Neuronal stem cell (in vitro differentiated cells): ENCODE measurements around the gene ZDHHC16.
A peak's percentile ranks its signal among the peaks of the same experiment; 100 is the strongest.
"Not testable (repeated sequence)": the region's sequence is repeated elsewhere in the genome, so short reads cannot be mapped to it uniquely, and the experiment has no call there.

Source experiments
- DNase-seq: peaks from one replicate; pipeline ENCODE4 v3.0.0-alpha.2; 2013; ENCODE audit warnings: low spot score
- H2AFZ ChIP-seq: one replicate; pipeline ENCODE4 v1.6.1; 2013; ENCODE audit warnings: mild to moderate bottlenecking, low read length, inconsistent platforms
- H2AK5ac ChIP-seq: 2 replicates; pipeline ENCODE4 v1.6.1; 2013; ENCODE audit warnings: low read depth, mild to moderate bottlenecking, inconsistent platforms, low read length, moderate library complexity, mixed read lengths
- H2BK120ac ChIP-seq: 2 replicates; pipeline ENCODE4 v1.6.1; 2013; ENCODE audit warnings: low read depth, mild to moderate bottlenecking, inconsistent platforms, low read length, moderate library complexity, mixed read lengths
- H2BK12ac ChIP-seq: one replicate; pipeline ENCODE4 v1.6.1; 2013; ENCODE audit warnings: low read length, inconsistent platforms
- H2BK15ac ChIP-seq: 2 replicates; pipeline ENCODE4 v1.6.1; 2013; ENCODE audit warnings: mild to moderate bottlenecking, low read length, inconsistent platforms, mixed read lengths
- H2BK5ac ChIP-seq: one replicate; pipeline ENCODE4 v1.6.1; 2013; ENCODE audit warnings: inconsistent platforms, mild to moderate bottlenecking, low read length, moderate library complexity
- H3K14ac ChIP-seq: one replicate; pipeline ENCODE4 v1.6.1; 2013; ENCODE audit warnings: low read length, inconsistent platforms
- H3K18ac ChIP-seq: 2 replicates; pipeline ENCODE4 v1.6.1; 2013; ENCODE audit warnings: low read length, inconsistent platforms
- H3K23ac ChIP-seq: 2 replicates; pipeline ENCODE4 v1.6.1; 2013; ENCODE audit warnings: low read depth, mild to moderate bottlenecking, mixed read lengths, low read length, inconsistent platforms; ENCODE audit not compliant: poor library complexity
- H3K27ac ChIP-seq: replicated peaks from 3 replicates; pipeline ENCODE4 v1.5.1; 2013; ENCODE audit warnings: low read length, inconsistent platforms
- H3K27me3 ChIP-seq, 3 experiments: 2 replicates each; pipeline ENCODE4 v1.6.1; 2013; ENCODE audit warnings: low read length in 3 of 3, mild to moderate bottlenecking in 2 of 3, inconsistent platforms in 1 of 3, low read depth in 1 of 3, mixed read lengths in 1 of 3, moderate library complexity in 1 of 3; ENCODE audit not compliant: control insufficient read depth in 3 of 3, insufficient read depth in 3 of 3
- H3K36me3 ChIP-seq, 2 donors: replicated peaks in 1 of 2; 2 replicates each; pipeline ENCODE4 v1.6.1; 2013; ENCODE audit warnings: low read length in 2 of 2; ENCODE audit not compliant: control insufficient read depth in 2 of 2, insufficient read depth in 2 of 2
- H3K4ac ChIP-seq: 2 replicates; pipeline ENCODE4 v1.6.1; 2013; ENCODE audit warnings: inconsistent platforms, mild to moderate bottlenecking, low read length, moderate library complexity
- H3K4me1 ChIP-seq, 2 donors: 1 replicate in 1 of 2; 2 replicates in 1 of 2; pipeline ENCODE4 v1.6.1; 2013; ENCODE audit warnings: low read length in 2 of 2, low read depth in 1 of 2; ENCODE audit not compliant: control insufficient read depth in 2 of 2, insufficient read depth in 1 of 2
- H3K4me2 ChIP-seq: one replicate; pipeline ENCODE4 v1.6.1; 2013; ENCODE audit warnings: mild to moderate bottlenecking, low read length, inconsistent platforms; ENCODE audit not compliant: insufficient read depth, poor library complexity, severe bottlenecking
- H3K4me3 ChIP-seq, 2 donors: 2 replicates each; pipeline ENCODE4 v1.5.1; 2013; ENCODE audit warnings: low read length in 2 of 2, mild to moderate bottlenecking in 2 of 2, inconsistent platforms in 1 of 2, moderate library complexity in 1 of 2
- H3K79me1 ChIP-seq: one replicate; pipeline ENCODE4 v1.6.1; 2013; ENCODE audit warnings: low read depth, mild to moderate bottlenecking, inconsistent platforms, low read length, moderate library complexity
- H3K9ac ChIP-seq: one replicate; pipeline ENCODE4 v1.6.1; 2013; ENCODE audit warnings: mild to moderate bottlenecking, low read depth, low read length, inconsistent platforms; ENCODE audit not compliant: poor library complexity
- H3K9me3 ChIP-seq, 2 donors: replicated peaks in 1 of 2; 2 replicates each; pipeline versions ENCODE3 to v1.6.1; 2013; ENCODE audit warnings: low read length in 2 of 2, mild to moderate bottlenecking in 2 of 2, inconsistent platforms in 1 of 2, low read depth in 1 of 2, mixed read lengths in 1 of 2, moderate library complexity in 1 of 2; ENCODE audit not compliant: control insufficient read depth in 2 of 2, insufficient read depth in 1 of 2
- H4K8ac ChIP-seq: one replicate; pipeline ENCODE4 v1.6.1; 2013; ENCODE audit warnings: low read depth, mild to moderate bottlenecking, inconsistent platforms, low read length, moderate library complexity
- H4K91ac ChIP-seq: one replicate; pipeline ENCODE4 v1.6.1; 2013; ENCODE audit warnings: low read length, low read depth, mild to moderate bottlenecking, inconsistent platforms; ENCODE audit not compliant: poor library complexity
- WGBS, 2 donors: extraction: QIAGEN DNeasy Blood & Tissue Kit; methylation state at CpG; one replicate each; pipeline ENCODE4 v1.1.7; 2013; ENCODE audit warnings: missing lambda C conversion rate in 2 of 2, mixed read lengths in 1 of 2; ENCODE audit not compliant: insufficient read length in 2 of 2, insufficient replicate concordance in 1 of 2; ENCODE audit errors: extremely low coverage in 2 of 2; 5-methylcytosine and 5-hydroxymethylcytosine counted together

Gene ZDHHC16

DNA sequence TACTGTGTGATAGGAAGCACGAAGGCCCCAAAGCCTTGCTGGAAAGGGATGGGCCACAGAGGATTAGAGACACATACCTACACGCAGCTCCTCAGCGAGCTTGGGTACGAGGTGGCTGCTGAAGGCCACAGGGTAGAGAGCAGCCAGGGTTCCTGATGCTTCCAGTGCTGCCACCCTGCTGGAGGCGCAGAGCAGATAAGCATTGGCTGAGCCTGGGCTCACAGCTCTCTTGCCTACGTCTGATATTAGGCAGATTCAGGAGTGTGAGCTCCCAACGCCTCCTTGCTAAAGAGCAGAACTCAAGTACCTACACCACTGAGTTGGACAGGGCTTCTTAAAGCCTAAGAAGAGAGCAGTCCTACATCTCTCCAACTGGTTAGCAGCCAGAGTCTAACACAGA, 20.0 kb downstream of the ZDHHC16 start:
- no peak overlapping the region for H3K14ac ChIP-seq
- no peak overlapping the region for H3K4ac ChIP-seq
- H2BK12ac ChIP-seq, result no peak overlapping the region
- no peak overlapping the region for H2AFZ ChIP-seq
- no peak overlapping the region for H4K8ac ChIP-seq
- H3K4me1 ChIP-seq, result no peaks in the 10 kb centered on the region
- H3K9me3 ChIP-seq, result no peaks in the 10 kb centered on the region
- H2BK15ac ChIP-seq, result no peak overlapping the region
- no peak for DNase-seq
- H3K27ac ChIP-seq, result no peak overlapping the region
- no peak overlapping the region for H2BK120ac ChIP-seq
- peak overlapping the region; percentile 43 for H3K23ac ChIP-seq
- WGBS, 2 donors, result no CpG with 5 or more reads among the region's 7 CpGs
- peaks cover 68 to 99% of the 10 kb centered on the region in 2 donors for H3K36me3 ChIP-seq
- no peak overlapping the region for H3K4me2 ChIP-seq
- H2AK5ac ChIP-seq, result no peak overlapping the region
- H3K9ac ChIP-seq, result no peak overlapping the region
- no peaks in the 10 kb centered on the region for H3K79me1 ChIP-seq
- H4K91ac ChIP-seq, result no peak overlapping the region
- H3K4me3 ChIP-seq, result no peak overlapping the region
- no peak overlapping the region for H3K18ac ChIP-seq
- H2BK5ac ChIP-seq, result no peak overlapping the region
- no peaks in the 10 kb centered on the region for H3K27me3 ChIP-seq

DNA sequence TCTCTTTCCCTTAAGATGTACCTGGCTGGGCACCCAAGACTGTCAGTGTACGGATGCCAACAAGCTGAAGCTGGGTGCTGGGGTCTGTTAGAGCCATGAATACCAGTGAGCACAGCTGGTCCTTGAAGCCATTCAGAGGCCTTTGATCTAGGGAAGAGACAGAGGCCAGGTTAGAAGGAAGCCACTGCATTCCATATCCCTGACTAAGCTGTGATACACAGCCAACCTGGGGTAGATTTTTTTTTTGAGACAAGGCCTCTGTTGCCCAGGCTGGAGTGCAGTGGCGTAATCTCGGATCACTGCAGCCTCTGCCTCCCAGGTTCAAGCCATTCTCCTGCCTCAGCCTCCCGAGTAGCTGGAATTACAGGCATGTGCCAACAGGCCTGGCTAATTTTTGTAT, 20.8 kb downstream of the ZDHHC16 start:
- Histone ChIP-seq H3K4me1 (no peaks in the 10 kb centered on the region), H3K9ac (no peak overlapping the region), H4K91ac (no peak overlapping the region), H3K36me3 (peaks cover 60 to 99% of the 10 kb centered on the region in 2 donors), H3K79me1 (no peaks in the 10 kb centered on the region), H3K27ac (no peak overlapping the region), H3K18ac (no peak overlapping the region), H3K9me3 (no peaks in the 10 kb centered on the region), H2BK15ac (no peak overlapping the region), H3K4me3 (no peak overlapping the region), H2AK5ac (no peak overlapping the region), H2AFZ (no peak overlapping the region), H3K4me2 (no peak overlapping the region), H4K8ac (no peak overlapping the region), H3K4ac (no peak overlapping the region), H2BK12ac (no peak overlapping the region), H2BK120ac (no peak overlapping the region), H3K23ac (no peak overlapping the region), H2BK5ac (no peak overlapping the region), H3K27me3 (no peaks in the 10 kb centered on the region), H3K14ac (no peak overlapping the region)
- DNase-seq, result no peak
- no CpG with 5 or more reads among the region's 4 CpGs for WGBS, 2 donors

DNA sequence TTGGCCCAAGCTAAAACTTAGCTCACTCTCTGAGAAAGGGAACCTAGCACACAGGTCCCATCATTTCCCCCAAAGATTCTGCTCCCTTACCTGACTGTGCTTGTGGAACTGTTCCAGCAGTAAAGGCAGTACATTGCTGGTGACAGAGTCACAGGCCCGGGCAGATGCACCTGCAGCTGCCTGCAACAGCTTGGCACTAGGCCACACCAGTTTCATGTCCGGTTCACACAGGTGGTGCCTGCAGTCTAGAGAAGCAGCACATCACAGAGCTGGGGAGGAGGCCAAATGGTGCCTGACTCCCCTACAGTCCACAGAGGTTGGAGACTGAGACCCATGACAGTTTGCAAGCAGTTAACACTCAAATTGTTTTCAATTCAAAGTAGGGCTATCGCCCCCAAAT, 22.2 kb downstream of the ZDHHC16 start:
- no peak for DNase-seq
- Histone ChIP-seq H3K79me1 (no peaks in the 10 kb centered on the region), H3K23ac (peak overlapping the region; percentile 62), H3K14ac (no peak overlapping the region), H2BK12ac (no peak overlapping the region), H2BK15ac (no peak overlapping the region), H3K9ac (no peak overlapping the region), H2BK5ac (no peak overlapping the region), H3K27me3 (no peaks in the 10 kb centered on the region), H3K9me3 (no peaks in the 10 kb centered on the region), H4K91ac (no peak overlapping the region), H3K27ac (no peak overlapping the region), H3K4me3 (no peak overlapping the region), H4K8ac (no peak overlapping the region), H3K36me3 (peaks cover 53 to 98% of the 10 kb centered on the region in 2 donors), H2AFZ (no peak overlapping the region), H3K4me2 (no peak overlapping the region), H2AK5ac (no peak overlapping the region), H3K18ac (no peak overlapping the region), H2BK120ac (no peak overlapping the region), H3K4me1 (no peaks in the 10 kb centered on the region), H3K4ac (no peak overlapping the region)
- WGBS, 2 donors, result no CpG with 5 or more reads among the region's 3 CpGs

DNA sequence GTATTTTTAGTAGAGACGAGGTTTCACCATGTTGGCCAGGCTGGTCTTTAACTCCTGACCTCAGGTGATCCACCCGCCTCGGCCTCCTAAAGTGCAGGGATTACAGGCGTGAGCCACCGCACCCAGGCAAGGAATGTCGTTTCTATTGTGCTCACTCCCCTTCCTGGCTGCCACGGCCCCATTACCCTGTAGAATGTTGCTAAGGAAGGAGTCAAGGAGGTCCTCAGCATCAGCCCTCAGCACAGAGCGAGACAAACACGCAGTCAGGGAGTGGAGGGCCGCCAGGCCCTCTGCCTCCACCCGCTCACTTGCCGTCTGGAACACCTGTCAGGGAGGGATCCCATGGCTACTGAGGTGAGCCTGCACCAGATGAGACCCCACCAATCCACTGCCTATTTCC, 22.8 kb downstream of the ZDHHC16 start:
- H3K36me3 ChIP-seq, result peaks cover 51 to 98% of the 10 kb centered on the region in 2 donors
- no CpG with 5 or more reads among the region's 12 CpGs for WGBS, 2 donors

More for the DNA sequence above, 22.8 kb downstream of the ZDHHC16 start:
- H3K27ac ChIP-seq, H3K9me3 ChIP-seq, H3K18ac ChIP-seq, H4K8ac ChIP-seq, H3K27me3 ChIP-seq, H4K91ac ChIP-seq, H3K23ac ChIP-seq, H3K4me3 ChIP-seq, H2BK12ac ChIP-seq, H2AFZ ChIP-seq, H3K4me1 ChIP-seq, H2BK5ac ChIP-seq, H2AK5ac ChIP-seq, DNase-seq, H2BK120ac ChIP-seq, H2BK15ac ChIP-seq, H3K79me1 ChIP-seq, H3K4ac ChIP-seq, H3K4me2 ChIP-seq, H3K14ac ChIP-seq: not testable (repeated sequence)
- peak overlapping the region; percentile 33 for H3K9ac ChIP-seq
